GM12878 (cell line): ENCODE measurements around the gene PAIP2. TPM values are rescaled to one million over a fixed set of nuclear protein-coding genes. Genes with fewer than 3 reads are reported as not detected.

Experiments
- ASH2L ChIP-seq: fragments of 300-600, 200-600 bp; sonication (generic); IDR thresholded peaks from 2 replicates; pipeline ENCODE4 v1.6.1; 2017; ENCODE audit warnings: low read depth, mild to moderate bottlenecking, borderline replicate concordance
- ATF2 ChIP-seq: IDR thresholded peaks from 2 replicates; pipeline ENCODE4 v1.6.1; 2012; ENCODE audit warnings: low read length, inconsistent platforms
- BCL11A ChIP-seq: IDR thresholded peaks from 2 replicates; pipeline ENCODE4 v1.6.1; 2011; ENCODE audit warnings: low read depth, low read length
- BHLHE40 ChIP-seq, 2 experiments: fragments of 450-650 bp in 1 of 2; IDR thresholded peaks; 2 replicates each; pipeline ENCODE4 v1.6.1; 2011 to 2017; ENCODE audit warnings: low read depth in 2 of 2, borderline replicate concordance in 1 of 2, improper control_type of control experiment in 1 of 2, low read length in 1 of 2, mild to moderate bottlenecking in 1 of 2
- CREM ChIP-seq: IDR thresholded peaks from 2 replicates; pipeline ENCODE4 v1.6.1; 2014; ENCODE audit warnings: antibody characterized with exemption, low read depth
- ESRRA ChIP-seq: IDR thresholded peaks from 2 replicates; pipeline ENCODE4 v1.6.1; 2012; ENCODE audit warnings: mild to moderate bottlenecking, low read length, improper control_type of control experiment
- EZH2 ChIP-seq: IDR thresholded peaks from 2 replicates; pipeline ENCODE4 v1.6.1; 2012; ENCODE audit warnings: low read depth, mild to moderate bottlenecking, control low read depth, inconsistent platforms, low read length, borderline replicate concordance; ENCODE audit not compliant: control insufficient read depth
- FOXM1 ChIP-seq: IDR thresholded peaks from 2 replicates; pipeline ENCODE4 v1.6.1; 2012; ENCODE audit warnings: low read depth, mild to moderate bottlenecking, inconsistent platforms, low read length, moderate library complexity
- HCFC1 ChIP-seq: fragments of 150-350 bp; IDR thresholded peaks from 2 replicates; pipeline ENCODE4 v1.6.1; 2014; ENCODE audit warnings: low read length
- HDAC6 ChIP-seq: fragments of 200-600 bp; sonication (generic); IDR thresholded peaks from one replicate; pipeline ENCODE4 v1.8.0; 2017; ENCODE audit warnings: antibody characterized with exemption; ENCODE audit not compliant: unreplicated experiment
- HSF1 ChIP-seq: fragments of 150-350 bp; IDR thresholded peaks from 2 replicates; pipeline ENCODE4 v1.6.1; 2014; ENCODE audit warnings: mild to moderate bottlenecking, low read depth, low read length
- IRF3 ChIP-seq: fragments of 450-650 bp; IDR thresholded peaks from 2 replicates; pipeline ENCODE4 v1.6.1; 2014; ENCODE audit warnings: mild to moderate bottlenecking
- MYC ChIP-seq: IDR thresholded peaks from 2 replicates; pipeline ENCODE4 v1.6.1; 2011; ENCODE audit warnings: mild to moderate bottlenecking, low read length, moderate library complexity, inconsistent platforms; ENCODE audit not compliant: insufficient read depth, insufficient replicate concordance, insufficient read length, severe bottlenecking
- NR2C2 ChIP-seq: IDR thresholded peaks from 2 replicates; pipeline ENCODE4 v1.6.1; 2011; ENCODE audit warnings: borderline replicate concordance, low read depth; ENCODE audit not compliant: control insufficient read depth, insufficient read length
- NR2F1 ChIP-seq: fragments of 450-650 bp; conservative IDR thresholded peaks from 2 replicates; pipeline ENCODE4 v1.6.1; 2017; ENCODE audit warnings: mild to moderate bottlenecking
- PAX8 ChIP-seq: fragments of 450-650 bp; IDR thresholded peaks from 2 replicates; pipeline ENCODE4 v1.6.1; 2017; ENCODE audit warnings: mild to moderate bottlenecking, moderate library complexity
- RELA ChIP-seq: fragments of 450-650 bp; IDR thresholded peaks from 2 replicates; pipeline ENCODE4 v1.8.0; 2014; ENCODE audit warnings: borderline replicate concordance; ENCODE audit not compliant: partially characterized antibody
- RELB ChIP-seq: fragments of 450-650 bp; IDR thresholded peaks from 2 replicates; pipeline ENCODE4 v1.6.1; 2017; ENCODE audit warnings: low read depth, mild to moderate bottlenecking, moderate library complexity
- YBX1 ChIP-seq: fragments of 450-650 bp; IDR thresholded peaks from 2 replicates; pipeline ENCODE4 v1.6.1; 2016; ENCODE audit warnings: antibody characterized with exemption
- ZBTB33 ChIP-seq: fragments of 450-650 bp; IDR thresholded peaks from 2 replicates; pipeline ENCODE4 v1.6.1; 2017; ENCODE audit warnings: mild to moderate bottlenecking
- ZNF207 ChIP-seq: fragments of 450-650 bp; IDR thresholded peaks from 2 replicates; pipeline ENCODE4 v1.6.1; 2014; ENCODE audit warnings: antibody characterized with exemption, mild to moderate bottlenecking, borderline replicate concordance
- ZNF274 ChIP-seq: IDR thresholded peaks from one replicate; pipeline ENCODE4 v1.8.0; 2011; ENCODE audit not compliant: insufficient read length, insufficient read depth
- polyA plus RNA-seq, 11 experiments: library from polyadenylated mRNA; depleted of rRNA in 4 of 11; unstranded in 6 of 11; stranded (reverse) in 5 of 11; fragments of >200 nt; fragmentation: Nextera tagmentation in 4 of 11; fragmentation: Illumina TruSeq in 1 of 11; extraction: Ambion mirVana in 4 of 11; extraction: Trizol in 1 of 11; gene quantifications; 1 replicate in 1 of 11; 2 replicates in 10 of 11; pipeline versions ENCODE4 v1.2.1 to v1.2.3, GENCODE V29; 2011 to 2016; ENCODE audit warnings: inconsistent platforms in 2 of 11, missing spikeins in 2 of 11, low read depth in 1 of 11
- total RNA-seq, 4 experiments: library from RNA; depleted of rRNA in 3 of 4; stranded (reverse); fragments of >200 nt in 3 of 4; fragmentation: Illumina TruSeq in 1 of 4; extraction: Trizol in 1 of 4; gene quantifications; 2 replicates each; pipeline versions ENCODE4 v1.2.1 to v1.2.3, GENCODE V29; 2013 to 2021

PAIP2 gene
- total and polyA plus RNA-seq, 10 of the 15 experiments (the other 5 are each of a cell fraction or from before 2014, with no cell fraction given) = 49.9 to 154 (median 102) TPM

GRCh38 chr5:139341689-139342422 lies at the start of gene PAIP2 (continued):
- 0 out of 2 replicates have a peak, but pooled peaks have one; percentile 52 for TF ChIP-seq RELB
- TF ChIP-seq FOXM1 = no peak; the same call in 1 of the 2 replicates
- no peak for TF ChIP-seq ZNF274
- TF ChIP-seq PAX8 = 0 out of 2 replicates have a peak, but pooled peaks have one; percentile 30
- no peak for TF ChIP-seq ASH2L
- no peak for TF ChIP-seq EZH2
- peak; percentile 88 for TF ChIP-seq CREM
- TF ChIP-seq MYC = no peak
- TF ChIP-seq NR2C2 = no peak
- TF ChIP-seq ATF2 = no peak
- peak; percentile 53; the same call in 1 of the 2 replicates for TF ChIP-seq ZNF207
- no peak for TF ChIP-seq ZBTB33
- no peak for TF ChIP-seq IRF3
- TF ChIP-seq YBX1 = no peak
- TF ChIP-seq BHLHE40 (IDR thresholded peaks at IDR 0.05; ENCODE audit: borderline replicate concordance in 1 of 2, low read depth in 2 of 2, low read length in 1 of 2) = peak; percentile 87 to 92
- TF ChIP-seq BCL11A = peak; percentile 19; the same call in 1 of the 2 replicates
- TF ChIP-seq HDAC6 = no peak
- no peak for TF ChIP-seq ESRRA
- 0 out of 2 replicates have a peak, but pooled peaks have one; percentile 32 for TF ChIP-seq NR2F1
- no peak; the same call in none of the 2 replicates for TF ChIP-seq HCFC1
- TF ChIP-seq HSF1 = no peak
- TF ChIP-seq RELA = no peak
